HepG2 (cell line): ENCODE data around the gene ABHD2. TPM values are rescaled to one million over a fixed set of nuclear protein-coding genes. Genes with fewer than 3 reads are reported as not detected.
A peak's percentile ranks its signal among the peaks of the same experiment; 100 is the strongest.

Experiments
- CBFB ChIP-seq: sonication (generic); formaldehyde crosslinking; IDR thresholded peaks from 2 replicates; pipeline ENCODE4 v1.4.0; 2020; ENCODE audit warnings: missing genetic modification reagents
- CBX5 ChIP-seq: sonication (generic); formaldehyde crosslinking; IDR thresholded peaks from 2 replicates; pipeline ENCODE4 v1.4.0; 2020; ENCODE audit warnings: missing genetic modification reagents, borderline replicate concordance
- EED ChIP-seq: sonication (generic); formaldehyde crosslinking; IDR thresholded peaks from 2 replicates; pipeline ENCODE4 v1.5.0; 2020; ENCODE audit warnings: mild to moderate bottlenecking, missing genetic modification reagents
- ELF3 ChIP-seq: IDR thresholded peaks from 2 replicates; pipeline ENCODE4 v1.6.1; 2016; ENCODE audit warnings: missing genetic modification reagents, missing compliant biosample characterization
- FOXC1 ChIP-seq: sonication (generic); formaldehyde crosslinking; IDR thresholded peaks from 2 replicates; pipeline ENCODE4 v1.8.0; 2022; ENCODE audit warnings: mild to moderate bottlenecking, missing genetic modification reagents, borderline replicate concordance
- GRHL1 ChIP-seq: sonication (generic); formaldehyde crosslinking; conservative IDR thresholded peaks from 2 replicates; pipeline ENCODE4 v1.8.0; 2022; ENCODE audit warnings: missing genetic modification reagents
- HNRNPL ChIP-seq: fragments of 200-400 bp; formaldehyde crosslinking; IDR thresholded peaks from 2 replicates; pipeline ENCODE4 v1.6.1; 2017; ENCODE audit warnings: mild to moderate bottlenecking, low read depth, low read length
- KAT8 ChIP-seq: IDR thresholded peaks from 2 replicates; pipeline ENCODE4 v1.6.1; 2016; ENCODE audit warnings: missing genetic modification reagents, missing compliant biosample characterization
- MATR3 ChIP-seq: sonication (generic); formaldehyde crosslinking; IDR thresholded peaks from 2 replicates; pipeline ENCODE4 v1.4.0; 2020; ENCODE audit warnings: missing genetic modification reagents
- MYC ChIP-seq: sonication (generic); formaldehyde crosslinking; IDR thresholded peaks from 2 replicates; pipeline ENCODE4 v1.9.0; 2021; ENCODE audit warnings: missing genetic modification reagents, borderline replicate concordance
- NFIB ChIP-seq: sonication (generic); formaldehyde crosslinking; IDR thresholded peaks from 2 replicates; pipeline ENCODE4 v1.9.0; 2021; ENCODE audit warnings: missing genetic modification reagents, mild to moderate bottlenecking, borderline replicate concordance
- PITX1 ChIP-seq: sonication (generic); formaldehyde crosslinking; IDR thresholded peaks from 2 replicates; pipeline ENCODE4 v1.5.1; 2020; ENCODE audit warnings: mild to moderate bottlenecking, missing genetic modification reagents
- RFX1 ChIP-seq: fragments of 450-650 bp; IDR thresholded peaks from 2 replicates; pipeline ENCODE4 v1.6.1; 2017
- RXRA ChIP-seq: sonication (generic); formaldehyde crosslinking; IDR thresholded peaks from 2 replicates; pipeline ENCODE4 v1.5.1; 2020; ENCODE audit warnings: missing genetic modification reagents
- SOX6 ChIP-seq, 2 experiments: fragments of 450-650 bp in 1 of 2; sonication (generic) in 1 of 2; formaldehyde crosslinking in 1 of 2; IDR thresholded peaks; 2 replicates each; pipeline versions ENCODE4 v1.4.0 to v1.6.1; 2017 to 2020; ENCODE audit warnings: antibody characterized with exemption in 1 of 2, mild to moderate bottlenecking in 1 of 2, missing genetic modification reagents in 1 of 2
- THAP8 ChIP-seq: sonication (generic); formaldehyde crosslinking; IDR thresholded peaks from 2 replicates; pipeline ENCODE4 v1.5.1; 2020; ENCODE audit warnings: missing genetic modification reagents, mild to moderate bottlenecking, borderline replicate concordance
- USF2 ChIP-seq, 2 experiments: sonication (generic) in 1 of 2; formaldehyde crosslinking in 1 of 2; IDR thresholded peaks; 2 replicates each; pipeline versions ENCODE4 v1.5.1 to v1.6.1; 2011 to 2020; ENCODE audit warnings: borderline replicate concordance in 1 of 2, low read depth in 1 of 2, low read length in 1 of 2, mild to moderate bottlenecking in 1 of 2, missing genetic modification reagents in 1 of 2, moderate library complexity in 1 of 2
- ZBTB7B ChIP-seq: sonication (generic); formaldehyde crosslinking; IDR thresholded peaks from 2 replicates; pipeline ENCODE4 v1.4.0; 2020; ENCODE audit warnings: missing genetic modification reagents
- ZBTB8A ChIP-seq: sonication (generic); formaldehyde crosslinking; IDR thresholded peaks from 2 replicates; pipeline ENCODE4 v1.4.0; 2020; ENCODE audit warnings: mild to moderate bottlenecking, low read depth, missing genetic modification reagents, borderline replicate concordance
- ZFP36 ChIP-seq: fragments of 150-350 bp; IDR thresholded peaks from 2 replicates; pipeline ENCODE4 v1.6.1; 2018; ENCODE audit warnings: borderline replicate concordance, low read length, low read depth; ENCODE audit not compliant: partially characterized antibody
- ZMYM2 ChIP-seq: sonication (generic); formaldehyde crosslinking; IDR thresholded peaks from 2 replicates; pipeline ENCODE4 v1.8.0; 2022; ENCODE audit warnings: mild to moderate bottlenecking, missing genetic modification reagents
- ZMYM4 ChIP-seq: sonication (generic); formaldehyde crosslinking; IDR thresholded peaks from 2 replicates; pipeline ENCODE4 v1.8.1; 2023; ENCODE audit warnings: mild to moderate bottlenecking, missing genetic modification reagents
- ZNF644 ChIP-seq: IDR thresholded peaks from 2 replicates; pipeline ENCODE4 v1.6.1; 2016; ENCODE audit warnings: low read depth
- ZNF7 ChIP-seq: IDR thresholded peaks from 2 replicates; pipeline ENCODE4 v1.6.1; 2016; ENCODE audit warnings: missing biosample characterization, missing genetic modification reagents
- ZNF703 ChIP-seq: sonication (generic); formaldehyde crosslinking; IDR thresholded peaks from 2 replicates; pipeline ENCODE4 v1.5.1; 2020; ENCODE audit warnings: missing genetic modification reagents, mild to moderate bottlenecking, moderate library complexity, borderline replicate concordance
- polyA plus RNA-seq, 8 experiments: library from polyadenylated mRNA; depleted of rRNA in 3 of 8; stranded (reverse) in 7 of 8; unstranded in 1 of 8; fragments of >200 nt; fragmentation: Illumina TruSeq in 4 of 8; extraction: Trizol in 4 of 8; gene quantifications; 2 replicates each; pipeline versions ENCODE4 v1.2.1 to v1.2.3, GENCODE V29; 2011 to 2016; ENCODE audit warnings: low read depth in 4 of 8, missing spikeins in 1 of 8, mixed read lengths in 1 of 8; ENCODE audit not compliant: insufficient read depth in 1 of 8
- total RNA-seq, 5 experiments: library from RNA; depleted of rRNA; stranded (reverse); fragments of >200 nt; fragmentation: Illumina TruSeq; extraction: Trizol; gene quantifications; 2 replicates each; pipeline ENCODE4 v1.2.3, GENCODE V29; 2016; ENCODE audit warnings: low read depth in 1 of 5

ABHD2 gene
- total and polyA plus RNA-seq, 2 of the 13 experiments (the other 11 are each of a cell fraction or from before 2014, with no cell fraction given) = 14.8 to 22.4 TPM

GRCh38 chr15:89112341-89112971 lies 24.2 kb downstream of the ABHD2 start (continued):
- TF ChIP-seq SOX6 (IDR thresholded peaks at IDR 0.05) = no peak
- TF ChIP-seq SOX6 (CRISPR knock-in tag; IDR thresholded peaks at IDR 0.05) = peak; percentile 83
- TF ChIP-seq EED (CRISPR knock-in tag) = no peak
- peak; percentile 15; the same call in 1 of the 2 replicates for TF ChIP-seq ZNF644 (CRISPR knock-in tag)
- peak; percentile 18; the same call in 1 of the 2 replicates for TF ChIP-seq PITX1 (CRISPR knock-in tag)
- peak; percentile 24; the same call in 1 of the 2 replicates for TF ChIP-seq RXRA (CRISPR knock-in tag)
- TF ChIP-seq ZBTB7B (CRISPR knock-in tag) = no peak
- peak; percentile 30; the same call in 1 of the 2 replicates for TF ChIP-seq ELF3 (CRISPR knock-in tag)
- TF ChIP-seq USF2 (IDR thresholded peaks at IDR 0.05; ENCODE audit: low read depth, low read length) = no peak
- TF ChIP-seq USF2 (CRISPR knock-in tag; IDR thresholded peaks at IDR 0.05; ENCODE audit: borderline replicate concordance) = peak; percentile 69; the same call in 1 of the 2 replicates
- TF ChIP-seq CBX5 (CRISPR knock-in tag) = no peak
- TF ChIP-seq KAT8 (CRISPR knock-in tag) = peak; percentile 39; the same call in 1 of the 2 replicates
- 0 out of 2 replicates have a peak, but pooled peaks have one; percentile 48 for TF ChIP-seq HNRNPL
- TF ChIP-seq MATR3 = no peak
- no peak for TF ChIP-seq THAP8 (CRISPR knock-in tag)
- peak; percentile 56; the same call in 1 of the 2 replicates for TF ChIP-seq ZMYM4
- no peak for TF ChIP-seq GRHL1 (CRISPR knock-in tag)
- TF ChIP-seq ZFP36 = no peak
- no peak for TF ChIP-seq ZBTB8A (CRISPR knock-in tag)
- TF ChIP-seq CBFB (CRISPR knock-in tag) = no peak
- no peak for TF ChIP-seq ZNF703 (CRISPR knock-in tag)
- TF ChIP-seq RFX1 = no peak
- no peak; the same call in 1 of the 2 replicates for TF ChIP-seq MYC (CRISPR knock-in tag)
- no peak for TF ChIP-seq NFIB (CRISPR knock-in tag)
- TF ChIP-seq ZNF7 = no peak
- no peak for TF ChIP-seq ZMYM2 (CRISPR knock-in tag)
- TF ChIP-seq FOXC1 (CRISPR knock-in tag) = no peak
